Measurements from ENCODE around the gene RALY. TPM values are rescaled to one million over a fixed set of nuclear protein-coding genes. Genes with fewer than 3 reads are reported as not detected.

Gene RALY
- total RNA-seq, 1 experiment from 2014 or later = 298 TPM

DNA sequence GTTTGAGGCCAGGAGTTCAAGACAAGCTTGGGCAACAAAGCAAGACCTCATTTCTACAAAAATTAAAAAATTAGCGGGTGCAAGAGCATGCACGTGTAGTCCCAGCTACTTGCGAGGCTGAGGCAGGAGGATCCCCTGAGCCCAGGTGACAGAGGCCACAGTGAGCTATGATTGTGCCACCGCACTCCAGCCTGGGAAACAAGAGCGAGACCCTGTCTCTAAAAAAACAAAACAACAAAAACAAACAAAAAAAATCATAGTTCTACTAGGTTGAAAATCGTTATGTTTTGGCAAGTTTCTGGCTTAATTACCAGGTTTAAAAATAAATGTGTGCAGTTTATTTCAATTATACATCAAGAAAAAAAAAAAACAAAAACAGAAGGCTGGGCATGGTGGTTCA is 115.7 kb downstream of the RALY start:
- H3K4me1 ChIP-seq = peaks cover 8% of the 10 kb centered on the region
- Mint-ChIP-seq H3K27ac (ENCODE audit: unreplicated experiment) (no peak overlapping the region), H3K36me3 (ENCODE audit: insufficient read depth, unreplicated experiment) (peaks cover 86% of the 10 kb centered on the region), H3K27me3 (ENCODE audit: insufficient read depth, unreplicated experiment) (no peaks in the 10 kb centered on the region), H3K4me3 (ENCODE audit: unreplicated experiment) (peak overlapping the region; percentile 77), H3K9me3 (ENCODE audit: unreplicated experiment) (no peaks in the 10 kb centered on the region), H3K4me1 (ENCODE audit: low read depth, unreplicated experiment) (peaks cover 53% of the 10 kb centered on the region)
- ChIA-PET CTCF (interaction anchor here (0.7 kb wide), 1 partner anchor 201 kb away, joined by 5 read pairs; no protein-coding TSS in a partner anchor), POLR2A (interaction anchor here (0.6 kb wide), 1 partner anchor 456 kb away, joined by 3 read pairs; no protein-coding TSS in a partner anchor)
- TF ChIP-seq, protein P1, sequence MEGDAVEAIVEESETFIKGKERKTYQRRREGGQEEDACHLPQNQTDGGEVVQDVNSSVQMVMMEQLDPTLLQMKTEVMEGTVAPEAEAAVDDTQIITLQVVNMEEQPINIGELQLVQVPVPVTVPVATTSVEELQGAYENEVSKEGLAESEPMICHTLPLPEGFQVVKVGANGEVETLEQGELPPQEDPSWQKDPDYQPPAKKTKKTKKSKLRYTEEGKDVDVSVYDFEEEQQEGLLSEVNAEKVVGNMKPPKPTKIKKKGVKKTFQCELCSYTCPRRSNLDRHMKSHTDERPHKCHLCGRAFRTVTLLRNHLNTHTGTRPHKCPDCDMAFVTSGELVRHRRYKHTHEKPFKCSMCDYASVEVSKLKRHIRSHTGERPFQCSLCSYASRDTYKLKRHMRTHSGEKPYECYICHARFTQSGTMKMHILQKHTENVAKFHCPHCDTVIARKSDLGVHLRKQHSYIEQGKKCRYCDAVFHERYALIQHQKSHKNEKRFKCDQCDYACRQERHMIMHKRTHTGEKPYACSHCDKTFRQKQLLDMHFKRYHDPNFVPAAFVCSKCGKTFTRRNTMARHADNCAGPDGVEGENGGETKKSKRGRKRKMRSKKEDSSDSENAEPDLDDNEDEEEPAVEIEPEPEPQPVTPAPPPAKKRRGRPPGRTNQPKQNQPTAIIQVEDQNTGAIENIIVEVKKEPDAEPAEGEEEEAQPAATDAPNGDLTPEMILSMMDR (IDR thresholded peaks at IDR 0.05; ENCODE audit: insufficient read depth in 1 of 2, low read depth in 1 of 2, low read length in 1 of 2, severe bottlenecking in 1 of 2, unreplicated experiment in 1 of 2) = no peak
- no peak overlapping the region for H3K4me3 ChIP-seq (ENCODE audit: low read depth, low read length)
- no TSS peak for BruUV-seq (replicated peaks)
- intact Hi-C loops (cut with micrococcal nuclease; ENCODE audit: unreplicated experiment) = no loop called here
- H3K36me3 ChIP-seq (ENCODE audit: control insufficient read depth, insufficient read depth, low read length) = peaks cover 11% of the 10 kb centered on the region
- H3K9me3 ChIP-seq = no peaks in the 10 kb centered on the region
- DNase-seq = no peak
- H3K27me3 ChIP-seq (replicated peaks; ENCODE audit: control insufficient read depth, insufficient read depth, low read length) = no peaks in the 10 kb centered on the region

- Histone ChIP-seq H3K4me3 (ENCODE audit: low read depth, low read length) (peak overlapping the region; percentile 98), H3K36me3 (ENCODE audit: control insufficient read depth, insufficient read depth, low read length) (peaks cover 7% of the 10 kb centered on the region), H3K9me3 (no peaks in the 10 kb centered on the region), H3K27me3 (replicated peaks; ENCODE audit: control insufficient read depth, insufficient read depth, low read length) (no peaks in the 10 kb centered on the region), H3K4me1 (peaks cover 8% of the 10 kb centered on the region)
- Mint-ChIP-seq H3K36me3 (ENCODE audit: insufficient read depth, unreplicated experiment) (peaks cover 79% of the 10 kb centered on the region), H3K9me3 (ENCODE audit: unreplicated experiment) (no peaks in the 10 kb centered on the region), H3K4me1 (ENCODE audit: low read depth, unreplicated experiment) (peaks cover 48% of the 10 kb centered on the region), H3K27ac (ENCODE audit: unreplicated experiment) (peak overlapping the region; percentile 99), H3K4me3 (ENCODE audit: unreplicated experiment) (peak overlapping the region; percentile 77), H3K27me3 (ENCODE audit: insufficient read depth, unreplicated experiment) (no peaks in the 10 kb centered on the region)
- intact Hi-C loops (cut with micrococcal nuclease; ENCODE audit: unreplicated experiment) = loop anchor here (5.0 kb wide), 1 partner anchor 388 kb away; the partner anchor contains the start of gene PXMP4
- no TSS peak for BruUV-seq (replicated peaks)
- TF ChIP-seq, protein P1 (IDR thresholded peaks at IDR 0.05; ENCODE audit: insufficient read depth in 1 of 2, low read depth in 1 of 2, low read length in 1 of 2, severe bottlenecking in 1 of 2, unreplicated experiment in 1 of 2) = no peak
- ChIA-PET CTCF (interaction anchor here (0.7 kb wide), 1 partner anchor 202 kb away, joined by 5 read pairs; no protein-coding TSS in a partner anchor), POLR2A (interaction anchor here (0.6 kb wide), 1 partner anchor 457 kb away, joined by 3 read pairs; no protein-coding TSS in a partner anchor)
- no peak for DNase-seq
These were observed 116.5 kb downstream of the RALY start for GRCh38 chr20:34110025-34110744.

DNA sequence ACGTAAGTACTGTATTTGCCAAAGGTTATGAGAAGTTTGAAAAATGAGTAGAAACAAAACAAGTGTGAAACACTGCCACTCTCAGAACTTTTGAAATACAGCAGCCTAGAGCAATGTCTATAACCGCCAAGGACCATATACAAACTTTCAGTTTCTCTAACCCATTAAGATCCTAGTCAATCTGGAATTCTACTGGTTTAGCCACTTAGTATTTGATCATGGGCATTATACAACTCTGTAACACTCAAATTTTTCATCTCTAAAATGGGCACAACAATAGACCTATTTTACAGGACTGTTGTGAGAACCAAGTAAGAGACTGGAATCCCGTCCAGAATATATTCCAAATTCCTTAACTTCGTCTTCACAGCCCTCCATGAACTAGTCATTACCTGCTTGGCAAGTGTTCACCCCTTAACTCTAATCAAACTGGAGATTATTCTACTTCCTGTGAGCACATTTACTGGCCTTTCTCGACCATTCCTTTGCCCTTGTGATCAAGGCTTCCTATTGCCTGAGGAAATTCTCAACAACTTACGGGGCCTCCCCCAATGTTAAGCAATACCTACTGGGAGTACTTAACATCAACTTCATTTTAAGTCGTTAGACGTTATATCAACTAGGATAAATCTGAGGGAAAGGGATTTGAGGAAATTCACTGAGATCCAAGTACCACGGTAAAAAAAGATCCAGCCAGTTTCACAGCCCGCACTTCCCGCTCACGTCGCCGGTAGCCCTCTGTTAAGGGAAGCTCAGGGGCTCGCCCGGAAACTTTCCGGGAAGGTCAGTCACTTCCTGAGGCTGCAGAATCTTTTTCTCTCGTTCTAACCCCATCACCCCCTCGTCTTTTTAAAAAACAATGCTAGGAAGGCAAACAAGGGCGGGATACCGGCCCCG is 117.3 kb downstream of the RALY start:
- Mint-ChIP-seq H3K4me1 (ENCODE audit: low read depth, unreplicated experiment) (peaks cover 43% of the 10 kb centered on the region), H3K27ac (ENCODE audit: unreplicated experiment) (peak overlapping the region; percentile 99), H3K36me3 (ENCODE audit: insufficient read depth, unreplicated experiment) (peaks cover 70% of the 10 kb centered on the region), H3K4me3 (ENCODE audit: unreplicated experiment) (peak overlapping the region; percentile 77), H3K27me3 (ENCODE audit: insufficient read depth, unreplicated experiment) (no peaks in the 10 kb centered on the region), H3K9me3 (ENCODE audit: unreplicated experiment) (no peaks in the 10 kb centered on the region)
- intact Hi-C loops (cut with micrococcal nuclease; ENCODE audit: unreplicated experiment) = loop anchor here (5.0 kb wide), 1 partner anchor 389 kb away; the partner anchor contains the start of gene PXMP4
- H3K9me3 ChIP-seq = no peaks in the 10 kb centered on the region
- TF ChIP-seq, protein P1 (IDR thresholded peaks at IDR 0.05; ENCODE audit: insufficient read depth in 1 of 2, low read depth in 1 of 2, low read length in 1 of 2, severe bottlenecking in 1 of 2, unreplicated experiment in 1 of 2) = no peak
- H3K4me1 ChIP-seq = peaks cover 8% of the 10 kb centered on the region
- peak overlapping the region; percentile 98 for H3K4me3 ChIP-seq (ENCODE audit: low read depth, low read length)
- BruUV-seq (replicated peaks) = TSS peak; percentile 32
- POLR2A ChIA-PET = interaction anchor here (0.5 to 2.4 kb wide), 7 partner anchors 18 to 645 kb away, joined by 4 to 61 read pairs (median 5); partner anchors contain the start of genes ITCH and RALY
- peaks cover 6% of the 10 kb centered on the region; the same call in 1 of the 2 replicates for H3K36me3 ChIP-seq (ENCODE audit: control insufficient read depth, insufficient read depth, low read length)
- CTCF ChIA-PET = interaction anchor here (0.6 kb wide), 1 partner anchor 1330 kb away, joined by 3 read pairs; no protein-coding TSS in a partner anchor
- peak; percentile 43 to 59 for DNase-seq
- no peaks in the 10 kb centered on the region for H3K27me3 ChIP-seq (replicated peaks; ENCODE audit: control insufficient read depth, insufficient read depth, low read length)

Measured in Caco-2 (cell line).